GM12892 (cell line): Measurements from ENCODE around the gene TTC24.

ENCODE experiments used
- POLR2A ChIP-seq: IDR thresholded peaks from 2 replicates; pipeline ENCODE4 v1.6.1; 2011; ENCODE audit warnings: low read depth, low read length, control low read depth
- POLR2AphosphoS5 ChIP-seq: IDR thresholded peaks from 2 replicates; pipeline ENCODE4 v1.6.1; 2011; ENCODE audit warnings: low read depth, low read length, control low read depth
- TAF1 ChIP-seq: IDR thresholded peaks from 2 replicates; pipeline ENCODE4 v1.6.1; 2011; ENCODE audit warnings: low read depth, mild to moderate bottlenecking, control low read depth, low read length, borderline replicate concordance

- TF ChIP-seq POLR2A (no peak), POLR2AphosphoS5 (no peak), TAF1 (no peak)
Measured at GRCh38 chr1:156571261-156571852, 8.2 kb upstream of the TTC24 start.
